ENCODE data around the gene TBKBP1. TPM values are rescaled to one million over a fixed set of nuclear protein-coding genes. Genes with fewer than 3 reads are reported as not detected.

TBKBP1 gene
- total and polyA plus RNA-seq, 4 donors = 0.25 to 2.0 (median 1.5) TPM

- no peak for TF ChIP-seq GABPA (IDR thresholded peaks at IDR 0.05 in 1 of 2, conservative IDR thresholded peaks at IDR 0.05 in 1 of 2)
- WGBS = 77% methylated on average over 2 of the region's 2 CpGs
- no peak overlapping the region for H3K9ac ChIP-seq (ENCODE audit: low read depth in 1 of 2, low read length in 2 of 2)
- no peak overlapping the region for H3K27ac ChIP-seq (ENCODE audit: low read depth in 1 of 2, low read length in 2 of 2)
- DNase-seq (ENCODE audit: low spot score) = no peak
- no peak overlapping the region for H3K4me3 ChIP-seq (ENCODE audit: low read depth in 1 of 3, low read length in 3 of 3)
- H3K9me3 ChIP-seq (ENCODE audit: control insufficient read depth in 4 of 4, low read length in 3 of 4) = no peaks in the 10 kb centered on the region
- H3K27me3 ChIP-seq (ENCODE audit: control insufficient read depth in 4 of 4, insufficient read depth in 4 of 4, low read length in 3 of 4) = peaks cover 0 to 9% (median 6%) of the 10 kb centered on the region in 4 donors
- no peaks in the 10 kb centered on the region for H3K36me3 ChIP-seq (ENCODE audit: control insufficient read depth in 4 of 4, insufficient read depth in 3 of 4, low read depth in 1 of 4, low read length in 3 of 4)
- peaks cover 0 to 4% (median 0%) of the 10 kb centered on the region in 4 donors for H3K4me1 ChIP-seq (ENCODE audit: control insufficient read depth in 4 of 4, insufficient read depth in 4 of 4, low read length in 3 of 4)
Measured at GRCh38 chr17:47724705-47725104, 30.7 kb downstream of the TBKBP1 start.

GRCh38 chr17:47725446-47726111, 31.6 kb downstream of the TBKBP1 start:
- H3K4me1 ChIP-seq (ENCODE audit: control insufficient read depth in 4 of 4, insufficient read depth in 4 of 4, low read length in 3 of 4) = peaks cover 0 to 4% (median 0%) of the 10 kb centered on the region in 4 donors
- DNase-seq (ENCODE audit: low spot score) = no peak
- no peaks in the 10 kb centered on the region for H3K9me3 ChIP-seq (ENCODE audit: control insufficient read depth in 4 of 4, low read length in 3 of 4)
- no peak overlapping the region for H3K27ac ChIP-seq (ENCODE audit: low read depth in 1 of 2, low read length in 2 of 2)
- TF ChIP-seq REST (IDR thresholded peaks at IDR 0.05) = no peak
- TF ChIP-seq RXRA (IDR thresholded peaks at IDR 0.05) = no peak
- TF ChIP-seq YY1 (IDR thresholded peaks at IDR 0.05) = no peak
- no peak for TF ChIP-seq CTCF (IDR thresholded peaks at IDR 0.05; ENCODE audit: low read depth, low read length, missing input control)
- no peak for TF ChIP-seq HNF4G (IDR thresholded peaks at IDR 0.05)
- no peak for TF ChIP-seq ZBTB33 (IDR thresholded peaks at IDR 0.05)
- no peak for TF ChIP-seq TAF1 (conservative IDR thresholded peaks at IDR 0.05)
- no peak for TF ChIP-seq JUND (IDR thresholded peaks at IDR 0.05)
- TF ChIP-seq SP1 (IDR thresholded peaks at IDR 0.05) = no peak
- TF ChIP-seq HNF4A (conservative IDR thresholded peaks at IDR 0.05) = no peak
- TF ChIP-seq MAX (IDR thresholded peaks at IDR 0.05) = no peak
- TF ChIP-seq NR2F2 (IDR thresholded peaks at IDR 0.05) = no peak
- TF ChIP-seq GABPA (IDR thresholded peaks at IDR 0.05 in 1 of 2, conservative IDR thresholded peaks at IDR 0.05 in 1 of 2) = no peak
- TF ChIP-seq ATF3 (IDR thresholded peaks at IDR 0.05) = no peak
- TF ChIP-seq FOXA1 (IDR thresholded peaks at IDR 0.05) = no peak
- no peak for TF ChIP-seq FOXA2 (IDR thresholded peaks at IDR 0.05)
- no peak for TF ChIP-seq EGR1 (IDR thresholded peaks at IDR 0.05; ENCODE audit: low read depth in 2 of 2)
- no peak for TF ChIP-seq RAD21 (IDR thresholded peaks at IDR 0.05)
- WGBS = 69% methylated on average over 13 of the region's 13 CpGs
- H3K9ac ChIP-seq (ENCODE audit: low read depth in 1 of 2, low read length in 2 of 2) = no peak overlapping the region
- peaks cover 0 to 9% (median 5%) of the 10 kb centered on the region in 4 donors for H3K27me3 ChIP-seq (ENCODE audit: control insufficient read depth in 4 of 4, insufficient read depth in 4 of 4, low read length in 3 of 4)
- H3K36me3 ChIP-seq (ENCODE audit: control insufficient read depth in 4 of 4, insufficient read depth in 3 of 4, low read depth in 1 of 4, low read length in 3 of 4) = no peaks in the 10 kb centered on the region
- no peak overlapping the region for H3K4me3 ChIP-seq (ENCODE audit: low read depth in 1 of 3, low read length in 3 of 3)
